BE2C (cell line): ENCODE data around the gene CENPP.

ENCODE experiments used
- DNase-seq: peaks from one replicate; pipeline ENCODE4 v3.0.0-alpha.2; 2020
- H3K27me3 ChIP-seq: fragments of 250-450 bp; sonication (Bioruptor Pico); 2 replicates; pipeline ENCODE4 v1.5.1; 2020; ENCODE audit warnings: mild to moderate bottlenecking
- H3K36me3 ChIP-seq: fragments of 250-450 bp; sonication (Bioruptor Pico); 2 replicates; pipeline ENCODE4 v1.5.1; 2020; ENCODE audit warnings: mild to moderate bottlenecking
- H3K4me1 ChIP-seq: fragments of 250-450 bp; sonication (Bioruptor Pico); 2 replicates; pipeline ENCODE4 v1.5.1; 2020
- H3K4me3 ChIP-seq: 2 replicates; pipeline ENCODE4 v1.5.1; 2011; ENCODE audit warnings: low read depth, low read length
- H3K9me3 ChIP-seq: fragments of 250-450 bp; sonication (Bioruptor Pico); 2 replicates; pipeline ENCODE4 v1.5.1; 2020
- CTCF ChIP-seq: IDR thresholded peaks from 2 replicates; pipeline ENCODE4 v1.5.1; 2012; ENCODE audit warnings: mild to moderate bottlenecking, low read depth, low read length

Gene CENPP

GRCh38 chr9:92402826-92403745 lies 77.3 kb downstream of the CENPP start:
- Histone ChIP-seq H3K36me3 (no peaks in the 10 kb centered on the region), H3K4me1 (no peaks in the 10 kb centered on the region), H3K4me3 (no peak overlapping the region), H3K27me3 (no peaks in the 10 kb centered on the region), H3K9me3 (no peaks in the 10 kb centered on the region)
- TF ChIP-seq CTCF: no peak
- DNase-seq: no peak

GRCh38 chr9:92404042-92404836 lies 78.5 kb downstream of the CENPP start, which contains the start of gene OGN:
TSS of gene OGN (minus strand) at chr9:92404578. CDS start at chr9:92403407, 1,171 bp downstream.
- Histone ChIP-seq H3K4me1 (no peaks in the 10 kb centered on the region), H3K36me3 (no peaks in the 10 kb centered on the region), H3K4me3 (no peak within 1 kb of the TSS), H3K9me3 (no peaks in the 10 kb centered on the region), H3K27me3 (no peaks in the 10 kb centered on the region)
- no peak for TF ChIP-seq CTCF
- DNase-seq: no peak

- Histone ChIP-seq H3K9me3 (no peaks in the 10 kb centered on the region), H3K4me3 (no peak overlapping the region), H3K27me3 (no peaks in the 10 kb centered on the region), H3K4me1 (no peaks in the 10 kb centered on the region), H3K36me3 (no peaks in the 10 kb centered on the region)
- no peak for DNase-seq
- no peak for TF ChIP-seq CTCF
Observed at GRCh38 chr9:92405818-92406217, 80.1 kb downstream of the CENPP start.

GRCh38 chr9:92406477-92406876 lies 80.7 kb downstream of the CENPP start:
- no peaks in the 10 kb centered on the region for H3K36me3 ChIP-seq
- TF ChIP-seq CTCF: no peak
- H3K4me3 ChIP-seq: no peak overlapping the region
- no peak for DNase-seq
- no peaks in the 10 kb centered on the region for H3K27me3 ChIP-seq
- H3K4me1 ChIP-seq: no peaks in the 10 kb centered on the region
- H3K9me3 ChIP-seq: no peaks in the 10 kb centered on the region

GRCh38 chr9:92407818-92408217 lies 82.1 kb downstream of the CENPP start:
- Histone ChIP-seq H3K36me3 (no peaks in the 10 kb centered on the region), H3K4me3 (no peak overlapping the region)
- TF ChIP-seq CTCF: no peak

More at GRCh38 chr9:92407818-92408217, 82.1 kb downstream of the CENPP start:
- H3K27me3 ChIP-seq: no peaks in the 10 kb centered on the region
- no peak for DNase-seq
- no peaks in the 10 kb centered on the region for H3K4me1 ChIP-seq
- H3K9me3 ChIP-seq: no peaks in the 10 kb centered on the region
